Activated effector memory CD4-positive, alpha-beta T cell treated with anti-CD3 and anti-CD28 coated beads, Interleukin-2, amount 50 U/mL, for 16 hours (primary cell): ENCODE data around the gene RGS12.

Experiments used
- DNase-seq: peaks from one replicate; pipeline ENCODE4 v3.0.0-alpha.2; 2020

Gene RGS12

DNA sequence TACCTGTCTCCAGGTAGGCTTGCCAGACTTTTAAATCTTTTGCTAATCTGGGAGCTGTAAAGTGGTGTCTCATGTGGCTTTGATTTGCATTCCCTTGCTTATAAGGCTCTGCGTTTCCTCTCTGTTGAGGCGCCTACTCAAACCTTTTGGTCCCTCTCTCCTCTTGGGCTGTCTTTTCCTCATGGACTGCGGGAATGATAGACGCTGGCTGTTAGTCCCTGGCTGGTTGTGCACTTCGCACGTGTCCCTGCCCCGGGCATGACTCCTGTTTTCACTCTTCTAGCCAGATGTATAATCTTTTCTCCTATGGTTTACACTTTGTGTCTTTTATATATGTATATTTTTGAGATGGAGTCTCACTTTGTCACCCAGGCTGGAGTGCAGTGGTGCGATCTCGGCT lies 39.7 kb downstream of the RGS12 start:
- no peak for DNase-seq

DNA sequence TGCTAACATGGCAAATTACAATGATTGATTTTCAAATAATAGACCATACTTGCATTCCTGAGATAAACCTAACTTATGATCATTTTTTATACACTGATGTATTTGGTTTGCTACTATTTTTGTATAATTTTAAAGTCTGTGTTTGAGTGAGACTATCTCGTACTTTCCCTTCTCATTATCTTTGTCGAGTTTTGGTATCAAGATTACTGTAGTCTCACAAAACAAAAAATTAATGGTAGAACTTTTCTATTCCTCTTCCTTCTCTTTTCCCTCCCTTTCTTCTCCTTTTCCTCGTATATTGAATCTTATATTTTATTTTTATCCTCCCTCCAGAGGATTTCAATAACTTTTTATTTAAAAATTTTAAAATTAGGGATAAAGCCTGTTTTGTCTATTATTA lies 41.5 kb downstream of the RGS12 start:
- no peak for DNase-seq

DNA sequence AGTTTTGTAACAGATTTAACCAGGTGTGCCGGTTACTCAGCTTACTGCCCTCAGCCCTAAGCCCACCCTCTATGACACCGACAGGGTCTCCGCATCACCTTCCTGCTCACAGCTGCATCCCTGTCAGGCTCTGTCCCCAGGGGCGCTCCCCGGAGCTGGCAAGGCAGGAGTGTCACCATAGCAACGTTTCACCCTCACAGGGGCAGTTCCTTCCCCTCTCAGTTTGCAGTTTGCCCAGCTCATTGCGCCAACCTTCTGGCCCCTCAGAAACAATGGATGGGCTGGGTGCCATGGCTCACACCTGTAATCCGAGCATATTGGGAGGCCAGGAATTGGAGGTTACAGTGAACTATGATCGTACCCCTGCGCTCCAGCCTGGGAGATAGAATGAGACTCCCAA lies 42.6 kb downstream of the RGS12 start:
- no peak for DNase-seq

DNA sequence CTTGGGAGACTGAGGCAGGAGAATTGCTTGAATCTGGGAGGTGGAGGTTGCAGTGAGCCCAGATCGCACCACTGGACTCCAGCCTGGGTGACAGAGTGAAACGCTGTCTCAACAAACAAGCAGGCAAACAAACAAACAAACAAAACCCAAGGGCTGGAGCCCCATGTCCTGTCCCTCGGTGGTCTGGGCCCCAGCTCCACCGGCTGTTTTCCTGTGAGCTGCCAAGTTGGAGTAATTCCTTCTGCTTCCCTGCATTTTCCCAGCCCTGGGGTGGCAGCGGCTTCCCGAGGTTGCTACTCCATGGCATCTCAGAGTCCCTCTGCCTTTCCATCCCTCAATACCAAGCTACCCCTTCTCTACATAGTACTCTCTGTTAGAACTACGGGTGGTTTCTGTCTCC lies 43.2 kb downstream of the RGS12 start:
- no peak for DNase-seq

DNA sequence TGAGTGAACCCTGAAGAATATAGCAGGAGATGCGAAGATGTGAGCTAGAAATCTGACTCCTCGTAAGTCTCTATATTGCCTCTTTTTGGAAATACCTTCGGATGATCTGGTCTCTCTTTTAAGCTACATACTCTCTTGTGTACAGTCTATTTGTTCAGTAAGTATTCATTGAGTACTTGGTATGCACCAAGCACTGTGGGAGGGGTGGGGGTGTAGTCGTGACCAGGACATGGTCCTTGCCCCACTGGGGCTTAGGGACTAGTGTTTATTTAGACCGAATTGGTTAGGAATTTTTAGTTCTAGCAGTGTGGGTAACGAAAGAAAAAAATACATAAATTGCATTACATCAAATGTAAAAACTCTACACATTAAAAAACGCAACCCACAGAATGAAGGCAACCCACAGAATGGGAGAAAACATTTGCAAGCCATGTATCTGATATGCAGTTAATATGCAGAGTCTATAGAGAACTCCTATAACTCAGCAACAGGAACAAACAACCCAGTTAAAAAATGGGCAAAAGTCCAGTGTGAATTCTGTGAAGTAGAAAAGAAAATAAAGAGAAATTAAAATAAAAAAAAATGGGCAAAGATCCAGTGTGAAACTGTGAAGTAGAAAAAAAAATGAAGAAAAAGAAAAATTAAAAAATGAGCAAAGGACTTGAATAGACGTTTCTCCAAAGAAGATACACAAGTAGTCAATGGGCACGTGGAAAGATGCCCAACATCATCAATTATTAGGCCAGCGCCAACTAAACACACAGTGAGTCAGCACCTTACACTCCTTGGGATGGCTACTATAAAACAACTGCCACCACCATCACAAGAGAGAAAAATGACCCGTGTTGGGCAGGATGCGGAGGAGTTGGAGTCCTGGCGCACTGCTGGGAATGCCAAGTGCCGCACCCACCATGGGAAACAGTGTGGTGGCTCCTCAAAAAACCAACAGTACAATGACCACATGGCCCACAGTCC lies 43.8 kb downstream of the RGS12 start:
- DNase-seq: no peak

DNA sequence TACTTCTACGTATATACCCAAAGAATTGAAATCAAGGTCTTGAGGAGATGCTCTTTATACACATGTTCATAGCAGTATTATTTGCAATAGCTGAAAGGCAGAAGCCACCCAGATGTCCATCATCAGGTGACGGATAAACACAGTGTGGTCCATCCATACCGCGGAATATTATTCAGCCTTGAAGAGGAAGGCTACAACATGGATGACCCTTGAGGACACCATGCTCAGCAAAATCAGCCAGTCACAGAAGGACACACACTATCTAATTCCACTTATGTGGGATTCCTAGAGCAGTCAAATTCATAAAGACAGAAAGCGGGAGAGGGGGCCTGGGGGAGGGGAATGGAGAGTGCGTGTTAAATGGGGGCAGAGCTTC lies 44.5 kb downstream of the RGS12 start:
- no peak for DNase-seq

DNA sequence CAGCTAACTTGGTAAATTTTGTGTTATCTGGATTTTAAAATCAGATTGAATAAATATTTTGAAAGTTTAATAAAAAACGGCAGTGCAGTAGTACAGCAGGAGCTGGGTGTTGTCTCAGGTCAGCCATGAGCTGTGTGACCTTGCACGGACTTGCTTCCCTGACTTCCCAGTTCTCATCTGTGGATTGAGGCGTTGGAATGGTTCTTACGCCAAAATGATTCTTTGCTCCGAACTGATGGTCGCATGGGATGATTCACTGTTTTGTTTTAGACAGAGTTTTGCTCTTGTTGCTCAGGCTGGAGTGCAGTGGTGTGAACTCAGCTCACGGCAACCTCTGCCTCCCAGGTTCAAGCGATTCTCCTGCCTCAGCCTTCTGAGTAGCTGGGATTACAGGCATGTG lies 45.0 kb downstream of the RGS12 start:
- DNase-seq: no peak

DNA sequence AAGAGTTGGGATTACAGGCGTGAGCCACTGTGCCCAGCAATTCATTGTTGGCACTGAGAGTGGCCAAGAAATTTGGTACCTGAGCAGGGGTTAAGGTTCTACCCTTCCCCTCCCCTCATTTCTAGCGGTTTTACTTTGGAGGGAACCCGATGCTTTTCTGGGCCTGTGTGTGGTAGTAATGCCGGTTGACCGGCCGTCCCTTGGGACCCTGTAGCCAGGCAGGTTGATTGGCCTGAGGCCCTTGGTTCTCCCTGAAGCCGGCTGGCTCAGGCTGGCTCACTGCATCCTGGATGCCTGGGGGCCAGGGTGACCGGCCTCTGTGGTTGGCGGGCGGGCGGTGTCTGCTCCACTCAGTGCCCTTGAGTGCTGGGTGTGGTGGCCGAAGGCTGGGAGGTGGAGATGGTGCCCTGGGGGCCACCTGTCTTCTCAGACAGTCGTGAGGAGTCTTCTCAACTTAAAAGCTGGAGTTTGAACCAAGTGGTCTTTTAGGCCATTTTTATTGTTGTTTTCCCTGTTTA lies 45.6 kb downstream of the RGS12 start:
- no peak for DNase-seq

DNA sequence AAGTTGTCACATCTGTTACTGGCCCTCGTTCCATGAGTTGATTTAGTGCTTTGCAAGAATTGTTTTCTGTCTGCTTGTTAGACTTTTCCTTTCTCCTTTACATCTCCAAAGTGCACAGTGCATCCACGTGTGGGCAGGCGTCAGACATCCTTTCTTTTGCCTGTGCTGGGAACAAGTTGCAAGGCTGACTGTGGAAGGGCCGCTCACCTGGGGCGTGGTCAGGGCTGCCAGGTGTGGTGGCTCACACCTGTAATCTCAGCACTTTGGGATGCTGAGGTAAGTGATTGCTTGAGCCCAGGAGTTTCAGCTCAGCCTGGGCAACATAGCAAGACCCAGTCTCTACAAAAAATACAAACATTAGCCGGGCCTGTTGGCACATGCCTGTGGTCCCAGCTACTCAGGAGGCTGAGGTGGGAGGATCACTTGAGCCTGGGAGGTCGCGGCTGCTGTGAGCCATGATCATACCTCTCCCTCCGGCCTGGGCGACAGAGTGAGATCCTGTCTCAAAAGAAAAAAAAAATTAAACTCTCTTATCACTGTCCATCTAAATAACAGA lies 46.2 kb downstream of the RGS12 start:
- no peak for DNase-seq

DNA sequence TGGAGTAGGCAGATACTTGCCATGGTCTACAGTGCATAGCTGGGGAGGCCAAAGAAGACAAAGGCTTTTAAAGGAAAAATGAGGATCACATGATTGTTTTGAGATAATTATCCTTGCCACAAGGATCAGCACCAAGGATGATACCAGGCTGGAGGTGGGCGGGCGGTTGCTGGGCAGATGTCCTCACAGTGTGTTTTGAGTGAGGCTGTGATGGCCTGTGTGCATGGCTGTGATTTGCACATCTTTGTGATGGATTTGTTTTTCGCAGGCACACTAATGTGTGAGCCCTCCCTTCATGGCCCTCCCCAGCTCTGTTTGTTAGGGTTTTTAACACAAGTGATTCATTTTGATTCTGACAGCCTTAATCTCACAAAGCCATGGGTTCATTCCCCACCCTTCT lies 46.8 kb downstream of the RGS12 start:
- DNase-seq: no peak

DNA sequence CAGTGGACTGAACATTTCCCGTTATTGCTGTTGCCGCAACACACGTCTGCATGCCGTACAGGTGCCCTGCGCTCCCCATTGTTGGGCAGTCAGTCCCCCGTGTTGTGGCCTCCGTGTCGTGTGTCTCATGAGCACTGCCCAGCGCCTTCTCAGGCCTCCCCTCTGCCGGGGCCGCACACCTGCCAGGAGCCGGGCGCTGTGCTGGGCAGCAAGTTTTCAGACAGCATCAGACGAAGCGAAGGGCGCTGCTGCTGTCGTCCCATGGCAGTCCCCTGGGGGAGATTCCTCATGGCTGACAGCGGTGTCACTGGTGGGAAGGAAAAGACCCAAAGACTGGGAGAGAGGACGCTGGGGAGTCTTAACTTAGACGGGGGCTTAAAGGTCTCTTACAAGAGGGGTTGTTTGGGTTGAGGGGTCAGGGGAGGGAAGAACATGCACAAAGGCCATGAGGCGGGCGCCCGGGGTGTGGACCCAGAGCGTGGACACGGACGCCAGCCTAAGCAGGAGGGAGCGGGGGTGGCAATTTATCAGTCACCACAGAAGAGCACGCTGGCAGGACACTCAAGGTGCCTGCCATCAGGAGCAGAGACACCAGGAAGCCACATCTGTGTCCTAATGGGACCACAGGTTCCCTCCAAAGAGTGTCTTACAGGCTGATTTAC lies 47.3 kb downstream of the RGS12 start:
- DNase-seq: no peak

DNA sequence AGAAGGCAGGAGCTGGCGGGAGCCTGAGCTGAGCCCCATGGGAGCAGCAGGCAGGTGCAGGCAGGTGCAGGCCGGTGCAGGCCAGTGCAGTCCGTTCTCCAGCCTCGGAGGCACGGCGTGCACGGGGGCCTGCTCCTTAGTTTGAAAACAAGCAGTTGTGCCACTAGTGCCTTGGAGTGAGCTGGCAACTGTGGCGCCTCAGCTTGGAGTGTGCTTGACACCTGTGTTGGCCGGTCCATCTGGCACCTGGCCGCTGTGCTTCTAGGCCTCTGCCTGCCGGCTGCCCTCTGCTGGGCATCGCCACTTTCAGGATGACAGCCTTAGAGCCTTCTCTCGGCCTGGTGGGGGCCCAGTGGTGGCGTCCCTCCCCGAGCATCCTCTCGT lies 47.9 kb downstream of the RGS12 start:
- no peak for DNase-seq

DNA sequence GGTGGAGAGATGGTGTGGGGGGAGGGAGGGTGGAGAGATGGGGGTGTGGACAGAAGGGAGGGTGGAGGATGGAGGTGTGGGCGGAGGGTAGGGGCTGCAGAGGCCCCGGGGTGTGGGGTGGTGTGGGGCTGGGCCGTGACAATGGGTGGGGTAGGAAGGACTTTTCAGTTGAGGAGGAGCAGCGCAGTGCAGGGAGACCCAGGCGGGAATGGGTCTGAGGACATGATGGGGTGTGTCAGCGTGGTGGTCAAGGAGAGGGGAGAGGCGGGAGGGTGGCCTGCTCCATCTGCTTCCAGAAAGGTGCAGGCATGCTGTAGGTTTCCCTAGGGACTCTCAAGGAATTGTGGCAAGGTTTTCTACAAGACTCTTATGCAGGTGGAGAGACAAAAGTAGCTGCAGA lies 48.9 kb downstream of the RGS12 start:
- DNase-seq: no peak

DNA sequence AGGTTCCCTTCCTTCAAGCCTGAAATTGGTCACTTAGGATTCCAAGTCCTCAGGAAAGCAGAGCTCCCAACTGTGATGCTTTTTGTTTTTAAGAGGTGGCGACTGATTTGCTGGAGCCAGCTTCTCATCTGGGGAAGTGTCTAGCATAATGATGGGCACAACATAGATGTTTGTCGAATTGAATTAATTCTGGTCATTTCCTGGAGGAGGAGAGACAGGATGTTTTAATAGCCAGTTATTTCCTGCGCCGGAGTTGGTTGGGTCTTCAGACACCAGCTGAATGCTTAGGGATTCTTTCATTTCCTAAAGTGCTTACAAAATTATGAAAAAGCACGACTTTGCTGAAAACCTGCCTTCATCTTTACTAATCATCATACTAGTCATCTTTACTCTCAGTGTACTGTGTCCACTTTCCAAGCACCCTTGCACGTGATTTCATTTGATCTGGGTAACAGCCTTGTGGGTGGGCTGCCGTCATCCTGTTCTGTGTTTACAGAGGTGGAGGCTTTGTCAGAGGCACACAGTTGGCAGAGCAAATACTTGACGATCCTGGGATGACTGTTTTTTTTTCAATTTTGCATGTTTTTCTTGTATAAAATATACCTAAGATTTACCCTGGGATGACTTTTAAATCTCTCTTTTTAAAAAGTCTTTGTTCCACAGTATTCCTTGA lies 49.5 kb downstream of the RGS12 start:
- no peak for DNase-seq
